ENCODE measurements around the gene SLC19A3. TPM values are rescaled to one million over a fixed set of nuclear protein-coding genes. Genes with fewer than 3 reads are reported as not detected.

The SLC19A3 gene
- total RNA-seq, 1 donor from 2014 or later: 0.25 TPM

DNA sequence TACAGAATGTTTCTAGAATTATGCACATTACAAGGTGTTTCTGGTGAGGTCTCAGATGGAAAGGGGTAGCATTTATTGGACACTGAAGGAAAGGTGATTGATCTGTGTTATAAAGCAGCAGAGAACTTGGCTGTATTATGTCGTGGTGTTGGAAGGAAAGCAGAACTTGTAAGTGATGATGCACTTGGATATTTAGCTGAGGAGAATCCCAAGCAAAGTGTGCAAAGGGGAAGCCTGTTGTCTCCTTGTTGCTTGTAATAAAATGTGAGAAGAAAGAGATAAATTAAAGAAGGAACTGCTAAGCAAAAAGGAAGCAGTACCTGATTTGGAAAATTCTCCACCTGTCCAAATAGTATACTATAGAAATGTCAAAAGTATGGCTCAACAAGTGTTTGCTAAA is 63.4 kb downstream of the SLC19A3 start:
- no peak for DNase-seq (ENCODE audit: low read depth)
- TF ChIP-seq, protein P1, sequence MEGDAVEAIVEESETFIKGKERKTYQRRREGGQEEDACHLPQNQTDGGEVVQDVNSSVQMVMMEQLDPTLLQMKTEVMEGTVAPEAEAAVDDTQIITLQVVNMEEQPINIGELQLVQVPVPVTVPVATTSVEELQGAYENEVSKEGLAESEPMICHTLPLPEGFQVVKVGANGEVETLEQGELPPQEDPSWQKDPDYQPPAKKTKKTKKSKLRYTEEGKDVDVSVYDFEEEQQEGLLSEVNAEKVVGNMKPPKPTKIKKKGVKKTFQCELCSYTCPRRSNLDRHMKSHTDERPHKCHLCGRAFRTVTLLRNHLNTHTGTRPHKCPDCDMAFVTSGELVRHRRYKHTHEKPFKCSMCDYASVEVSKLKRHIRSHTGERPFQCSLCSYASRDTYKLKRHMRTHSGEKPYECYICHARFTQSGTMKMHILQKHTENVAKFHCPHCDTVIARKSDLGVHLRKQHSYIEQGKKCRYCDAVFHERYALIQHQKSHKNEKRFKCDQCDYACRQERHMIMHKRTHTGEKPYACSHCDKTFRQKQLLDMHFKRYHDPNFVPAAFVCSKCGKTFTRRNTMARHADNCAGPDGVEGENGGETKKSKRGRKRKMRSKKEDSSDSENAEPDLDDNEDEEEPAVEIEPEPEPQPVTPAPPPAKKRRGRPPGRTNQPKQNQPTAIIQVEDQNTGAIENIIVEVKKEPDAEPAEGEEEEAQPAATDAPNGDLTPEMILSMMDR (IDR thresholded peaks at IDR 0.05; ENCODE audit: insufficient read depth, low read length, poor library complexity, severe bottlenecking): no peak
- Histone ChIP-seq H3K36me3 (ENCODE audit: control insufficient read depth, insufficient read depth, low read length) (no peaks in the 10 kb centered on the region), H3K4me3 (ENCODE audit: low read depth, low read length) (no peak overlapping the region), H3K27me3 (ENCODE audit: control insufficient read depth, insufficient read depth, low read length) (no peaks in the 10 kb centered on the region)

DNA sequence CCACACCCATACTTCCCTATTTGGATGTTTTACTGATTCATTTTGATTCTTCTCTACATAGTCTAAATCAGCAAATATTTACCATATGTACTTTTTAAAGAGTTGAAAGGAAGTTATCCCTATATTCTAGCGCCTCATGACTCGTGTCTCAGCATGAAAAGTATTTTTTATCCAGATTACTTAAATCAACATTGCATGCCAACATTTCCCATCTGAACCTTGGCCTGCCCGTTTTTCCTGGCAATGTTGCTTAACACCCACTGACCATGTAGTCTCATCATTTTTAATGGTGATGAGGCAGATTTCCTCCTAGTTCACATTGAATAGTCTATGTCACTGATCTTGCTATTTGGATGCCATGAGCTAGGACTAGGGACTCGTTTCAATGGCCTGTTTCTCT is 64.4 kb downstream of the SLC19A3 start:
- TF ChIP-seq, protein P1 (IDR thresholded peaks at IDR 0.05; ENCODE audit: insufficient read depth, low read length, poor library complexity, severe bottlenecking): no peak
- no peak for DNase-seq (ENCODE audit: low read depth)

DNA sequence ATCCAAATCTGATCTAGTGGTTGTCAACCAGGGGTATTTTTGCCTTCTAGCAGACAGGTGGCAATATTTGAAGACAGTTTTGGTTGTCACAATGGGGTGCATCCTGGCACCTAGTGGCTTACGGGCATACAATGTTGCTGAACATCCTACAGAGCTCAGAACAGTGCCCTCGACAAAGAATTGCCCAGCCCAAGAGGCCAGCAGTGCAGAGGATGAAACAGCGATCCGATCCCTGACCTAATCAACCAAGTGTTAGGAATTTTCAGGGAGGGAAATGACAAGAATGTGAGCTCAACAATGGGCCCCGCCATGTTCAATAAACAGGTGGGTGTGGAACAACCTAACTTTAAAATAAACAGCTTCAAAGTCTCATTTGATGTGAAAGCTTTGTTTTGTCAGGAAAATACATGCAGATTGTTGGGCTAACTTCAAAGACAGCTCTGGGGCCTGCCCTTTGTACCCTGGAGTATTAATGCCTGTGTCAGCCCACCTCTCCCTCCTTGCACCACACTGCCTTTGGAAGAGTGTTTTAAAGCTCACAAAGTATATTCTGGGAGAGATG is 73.8 kb downstream of the SLC19A3 start:
- TF ChIP-seq, protein P1 (IDR thresholded peaks at IDR 0.05; ENCODE audit: insufficient read depth, low read length, poor library complexity, severe bottlenecking): no peak
- Histone ChIP-seq H3K36me3 (ENCODE audit: control insufficient read depth, insufficient read depth, low read length) (no peaks in the 10 kb centered on the region), H3K4me3 (ENCODE audit: low read depth, low read length) (no peak overlapping the region), H3K27me3 (ENCODE audit: control insufficient read depth, insufficient read depth, low read length) (no peaks in the 10 kb centered on the region)
- no peak for DNase-seq (ENCODE audit: low read depth)

More for the DNA sequence above, 64.4 kb downstream of the SLC19A3 start:
- Histone ChIP-seq H3K36me3 (ENCODE audit: control insufficient read depth, insufficient read depth, low read length) (no peaks in the 10 kb centered on the region), H3K27me3 (ENCODE audit: control insufficient read depth, insufficient read depth, low read length) (no peaks in the 10 kb centered on the region), H3K4me3 (ENCODE audit: low read depth, low read length) (no peak overlapping the region)

DNA sequence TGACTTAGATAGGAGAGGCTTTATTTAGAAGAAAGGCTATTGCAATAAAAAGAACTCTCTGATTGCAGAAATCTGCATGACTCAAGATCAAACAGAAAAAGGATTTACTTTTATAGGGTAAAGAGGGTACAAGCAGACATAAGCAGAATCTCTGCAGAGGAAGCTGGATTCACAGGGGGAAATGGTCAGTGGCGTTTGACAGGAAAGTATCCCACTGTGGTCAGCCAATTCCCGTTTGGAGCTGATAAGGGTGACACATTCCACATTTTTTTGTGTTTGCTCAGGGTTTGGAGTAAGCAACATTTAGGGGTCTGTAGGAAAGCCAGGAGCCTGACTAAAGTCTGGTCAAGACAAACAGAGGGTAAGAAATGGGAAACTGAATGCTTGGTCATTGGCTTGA is 75.2 kb downstream of the SLC19A3 start:
- Histone ChIP-seq H3K36me3 (ENCODE audit: control insufficient read depth, insufficient read depth, low read length) (no peaks in the 10 kb centered on the region), H3K27me3 (ENCODE audit: control insufficient read depth, insufficient read depth, low read length) (no peaks in the 10 kb centered on the region), H3K4me3 (ENCODE audit: low read depth, low read length) (no peak overlapping the region)
- TF ChIP-seq, protein P1 (IDR thresholded peaks at IDR 0.05; ENCODE audit: insufficient read depth, low read length, poor library complexity, severe bottlenecking): no peak
- no peak for DNase-seq (ENCODE audit: low read depth)

DNA sequence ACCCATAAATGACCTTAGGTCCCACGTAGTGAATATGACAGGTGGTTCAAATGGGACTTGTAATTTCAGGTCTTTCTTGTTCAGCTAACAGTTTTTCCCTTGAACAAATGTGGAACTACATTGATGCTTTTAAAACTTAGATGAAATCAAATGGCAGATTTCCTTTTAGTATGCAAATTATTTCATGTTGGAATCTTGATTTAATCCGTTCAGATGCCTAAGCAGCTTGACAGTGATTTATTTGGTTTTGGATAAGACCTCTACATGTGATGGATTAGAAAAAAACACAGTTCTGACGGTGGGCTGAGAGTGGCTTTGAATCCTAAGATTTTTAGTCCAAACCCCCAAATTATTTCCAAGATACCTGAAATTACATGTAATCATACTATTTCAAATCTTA is 83.6 kb downstream of the SLC19A3 start:
- no peaks in the 10 kb centered on the region for H3K27me3 ChIP-seq (ENCODE audit: control insufficient read depth, insufficient read depth, low read length)
- TF ChIP-seq, protein P1 (IDR thresholded peaks at IDR 0.05; ENCODE audit: insufficient read depth, low read length, poor library complexity, severe bottlenecking): no peak
- no peaks in the 10 kb centered on the region for H3K36me3 ChIP-seq (ENCODE audit: control insufficient read depth, insufficient read depth, low read length)
- no peak for DNase-seq (ENCODE audit: low read depth)
- no peak overlapping the region for H3K4me3 ChIP-seq (ENCODE audit: low read depth, low read length)

Other genes with a start within 250 kb of the SLC19A3 start
- gene AGFG1, start 245.9 kb downstream of the SLC19A3 start, total RNA-seq: 75.1 and 109 TPM in 2 replicates
- gene SCYGR2, start 119.1 kb downstream of the SLC19A3 start, total RNA-seq: not detected in 2 replicates
- gene SCYGR3, start 103.2 kb downstream of the SLC19A3 start, total RNA-seq: not detected in 2 replicates
- gene SCYGR4, start 100.5 kb downstream of the SLC19A3 start, total RNA-seq: not detected in 2 replicates
- gene SCYGR5, start 51.2 kb downstream of the SLC19A3 start, total RNA-seq: not detected in 2 replicates
- not detected in 2 replicates for gene SCYGR6, start 6.7 kb upstream of the SLC19A3 start, total RNA-seq
- gene SCYGR7, start 10.3 kb upstream of the SLC19A3 start, total RNA-seq: not detected in 2 replicates
- not detected in 2 replicates for gene SCYGR8, start 27.9 kb upstream of the SLC19A3 start, total RNA-seq
- gene CCL20, start 95.8 kb upstream of the SLC19A3 start, total RNA-seq: 0.68 and 1.0 TPM in 2 replicates
- not detected in 2 replicates for gene DAW1, start 153.6 kb upstream of the SLC19A3 start, total RNA-seq